ENCODE data around the gene TMEM126B.
"Not testable (repeated sequence)": the region's sequence is repeated elsewhere in the genome, so short reads cannot be mapped to it uniquely, and the experiment has no call there.

The TMEM126B gene

DNA sequence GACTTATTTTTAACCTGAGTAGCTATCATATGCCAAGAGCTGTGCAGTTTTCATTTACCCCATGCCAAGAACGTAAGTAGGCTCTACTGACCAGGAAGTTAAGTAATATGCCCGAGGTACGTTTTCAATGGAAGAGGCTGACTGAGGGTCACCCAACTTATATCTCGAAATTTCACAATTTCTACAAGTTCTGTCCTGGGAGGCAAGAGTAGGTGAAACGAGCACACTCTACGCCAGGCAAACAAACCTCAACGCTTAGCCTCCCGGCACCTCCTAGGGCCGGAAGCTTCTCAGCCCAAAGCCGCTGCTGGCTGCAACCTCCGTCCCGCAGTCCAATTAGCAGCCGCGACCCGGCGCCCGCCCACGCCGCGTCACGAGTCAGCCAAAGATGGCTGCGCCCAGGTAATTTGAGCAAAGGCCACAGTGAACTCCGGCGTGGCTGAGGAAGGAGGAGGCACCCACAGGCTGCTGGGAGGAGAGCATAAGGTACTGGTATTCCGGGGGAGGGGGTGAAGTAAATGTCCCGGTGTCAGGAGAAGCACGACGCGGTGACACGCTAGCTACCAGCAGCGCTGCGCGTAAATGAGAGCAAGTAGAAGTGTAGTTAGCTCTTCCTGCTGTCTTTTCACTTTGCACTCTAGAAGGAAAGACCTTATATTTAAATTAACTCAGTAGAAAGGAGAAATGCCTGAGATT lies 19.4 kb downstream of the TMEM126B start, which contains the start of gene TMEM126A:
Gene TMEM126A (plus strand): TSS at position 364 of the 696 bp plus-strand sequence. CDS start 2,289 bp downstream, outside the sequence.
- DNase-seq = peak; percentile 81

GRCh38 chr11:85651118-85651517 lies 22.7 kb downstream of the TMEM126B start:
- no peak for DNase-seq

DNA sequence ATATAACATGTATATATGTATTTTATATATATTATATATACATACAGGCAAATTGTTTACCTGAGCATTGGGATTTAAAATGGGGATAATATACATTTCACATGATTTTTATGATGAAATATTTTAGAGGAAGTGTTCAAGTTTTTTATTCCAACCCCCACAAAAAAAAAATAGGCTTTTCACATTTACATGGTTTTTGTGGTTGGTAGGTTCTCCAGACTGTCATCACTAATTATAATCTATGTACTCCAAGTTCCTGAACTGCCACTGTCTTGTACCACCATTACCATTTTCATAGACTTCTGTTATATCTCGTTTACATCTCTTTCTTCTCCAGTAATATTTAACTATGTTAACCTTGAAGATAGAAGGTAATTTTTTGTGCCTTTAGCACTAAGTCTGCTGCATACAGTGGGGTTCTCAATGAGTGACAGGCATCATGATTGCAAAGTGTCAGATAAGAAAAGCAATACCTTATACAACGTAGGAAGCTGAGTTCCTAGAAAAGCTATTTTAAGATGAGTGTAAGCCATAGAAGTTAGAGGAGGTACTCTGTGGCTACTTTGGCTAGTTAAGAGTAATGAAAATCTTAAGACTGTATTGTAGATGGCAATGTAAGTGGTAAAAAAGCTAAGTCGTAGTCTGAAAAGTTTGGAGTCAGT lies 24.5 kb downstream of the TMEM126B start:
- DNase-seq = no peak

DNA sequence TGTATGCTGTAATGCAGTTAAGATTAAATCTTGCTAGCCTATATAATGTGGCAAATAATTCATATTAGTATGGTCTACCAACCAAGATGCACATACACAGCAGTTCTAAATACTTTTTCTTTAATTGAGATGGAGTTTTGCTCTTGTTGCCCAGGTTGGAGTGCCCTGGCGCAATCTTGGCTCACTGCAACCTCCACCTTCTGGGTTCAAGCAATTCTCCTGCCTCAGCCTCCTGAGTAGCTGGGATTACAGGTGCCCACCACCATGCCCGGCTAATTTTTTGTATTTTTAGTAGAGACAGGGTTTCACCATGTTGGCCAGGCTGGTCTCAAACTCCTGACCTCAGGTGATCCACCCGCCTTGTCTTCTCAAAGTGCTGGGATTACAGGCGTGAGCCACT lies 25.9 kb downstream of the TMEM126B start:
- not testable (repeated sequence) for DNase-seq

DNA sequence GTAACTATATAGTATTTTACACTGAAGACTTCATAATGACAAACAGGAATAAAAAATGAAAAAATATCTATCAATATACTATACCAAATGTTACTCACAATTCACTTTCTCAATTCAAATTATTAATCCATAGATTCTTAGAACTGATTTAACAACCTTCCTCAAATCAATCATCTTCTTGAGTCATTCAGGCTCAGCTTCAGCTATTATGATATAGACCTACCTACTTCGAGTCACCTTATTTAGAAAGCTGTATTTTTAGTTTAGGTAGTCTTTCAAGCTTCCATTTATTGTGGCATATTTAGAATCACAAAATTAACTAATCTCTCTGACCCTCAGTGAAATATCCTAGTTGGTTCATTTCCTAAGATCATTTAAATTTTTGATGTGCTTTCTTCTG lies 28.4 kb downstream of the TMEM126B start:
- DNase-seq = no peak

- DNase-seq = no peak
Measured at GRCh38 chr11:85658180-85658579, 29.8 kb downstream of the TMEM126B start.

DNA sequence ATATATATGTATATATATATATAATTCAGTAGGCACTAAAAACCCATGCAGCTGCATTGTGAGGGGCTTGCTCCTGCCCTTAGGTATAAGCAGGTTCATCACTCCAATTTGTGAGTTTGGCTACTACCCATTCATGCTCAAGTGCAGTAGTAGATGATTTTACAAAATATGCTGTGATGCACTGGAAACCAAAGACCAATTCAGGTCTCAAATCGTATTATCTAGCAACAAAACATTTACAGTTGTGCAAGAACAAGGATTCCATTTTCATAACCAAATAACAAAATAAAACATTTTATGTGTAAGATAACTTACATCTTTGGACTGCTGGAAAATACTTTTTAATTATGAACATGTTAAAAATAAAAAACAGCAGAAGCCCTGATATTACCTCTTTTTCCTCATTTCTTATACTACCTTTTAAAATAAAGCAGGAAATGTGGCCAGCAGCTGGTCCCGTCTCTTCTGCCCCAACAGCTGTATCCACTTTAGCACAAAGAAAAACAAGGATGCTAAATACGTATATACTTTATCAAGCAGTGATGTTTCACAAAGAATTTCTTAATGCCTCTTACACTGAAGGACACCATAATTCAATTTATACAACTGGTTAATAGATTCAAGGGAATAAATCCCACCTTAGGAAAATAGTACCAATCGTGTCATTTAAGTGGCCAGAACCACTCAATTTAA lies 33.7 kb downstream of the TMEM126B start:
- DNase-seq = no peak

DNA sequence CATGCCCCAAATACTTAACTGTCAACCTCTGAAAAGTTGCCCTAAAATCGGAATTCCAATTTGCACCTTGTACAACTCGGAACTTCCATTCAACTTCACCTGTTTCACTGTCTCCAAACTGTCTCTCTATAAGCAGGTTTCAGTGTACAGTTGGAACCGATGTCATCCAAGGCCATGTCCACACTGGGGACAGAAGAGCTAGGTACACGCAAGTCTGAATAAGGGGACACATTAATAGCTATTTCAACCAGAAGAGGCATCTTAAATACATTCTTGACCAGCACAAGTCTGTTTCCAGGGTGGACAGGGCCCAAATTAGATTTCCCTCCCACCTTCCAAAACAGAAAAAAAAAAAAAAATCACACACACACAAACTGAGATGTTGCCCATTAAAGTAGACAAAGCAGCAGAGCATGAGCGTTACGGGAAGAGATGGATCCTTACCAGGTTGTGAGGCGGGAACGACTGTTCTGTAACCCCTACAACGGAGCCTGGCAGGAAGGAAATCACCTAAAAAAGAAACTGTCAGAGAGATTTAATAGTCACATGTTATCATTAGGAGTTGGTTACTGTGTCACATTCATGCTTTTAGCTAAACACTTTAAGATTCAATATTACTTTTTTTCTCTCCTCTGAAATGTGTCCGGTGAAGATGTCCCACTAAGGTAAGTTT lies 34.8 kb downstream of the TMEM126B start:
- DNase-seq = no peak

GRCh38 chr11:85663753-85664614 lies 35.6 kb downstream of the TMEM126B start:
- DNase-seq = peak; percentile 49

DNA sequence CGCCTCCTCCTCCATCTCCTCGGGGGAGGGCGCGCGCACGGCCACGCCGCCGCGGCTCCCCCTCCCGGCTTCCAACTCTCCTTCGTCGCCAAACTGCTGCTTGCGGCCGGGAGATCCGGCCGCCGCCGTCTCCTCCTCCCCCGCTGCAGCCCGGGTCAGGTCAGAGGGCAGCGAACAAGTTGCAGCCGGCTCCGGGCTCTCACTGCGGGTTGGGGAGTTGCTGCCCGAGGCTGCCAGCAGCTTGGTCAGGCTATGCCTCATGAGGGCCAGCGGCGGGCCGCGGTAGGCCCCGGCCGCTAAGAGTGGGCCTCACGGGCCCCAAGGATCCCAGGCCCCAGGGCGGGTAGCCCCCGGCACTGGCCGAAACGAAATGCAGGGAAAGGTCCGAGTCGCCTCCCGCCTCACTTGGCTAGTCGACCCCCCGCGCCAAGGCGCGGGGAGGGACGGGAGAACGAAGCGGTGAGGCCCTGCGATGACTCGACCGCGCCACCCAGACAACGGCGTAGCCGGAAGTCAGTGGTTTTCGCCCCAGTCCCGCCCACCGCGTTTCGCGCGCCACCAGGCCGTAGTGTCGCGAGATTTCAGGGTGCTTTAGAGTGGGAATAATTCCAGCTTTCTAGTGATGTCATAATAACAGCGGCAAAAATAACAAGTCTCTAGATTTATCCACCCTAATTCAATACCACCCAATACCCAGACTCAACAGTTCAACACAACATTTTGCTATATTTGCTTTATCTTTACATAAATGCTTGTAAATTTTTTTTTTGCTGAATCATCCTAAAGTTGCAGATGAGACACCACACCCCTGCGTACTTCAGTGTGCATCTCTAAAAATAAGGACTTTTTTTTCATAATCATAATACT lies 36.5 kb downstream of the TMEM126B start, which contains the start of gene CREBZF:
Gene CREBZF (minus strand): TSS at position 515 of the 867 bp plus-strand sequence. CDS start 254 bp downstream, at position 261.
- DNase-seq = peak; percentile 96

DNA sequence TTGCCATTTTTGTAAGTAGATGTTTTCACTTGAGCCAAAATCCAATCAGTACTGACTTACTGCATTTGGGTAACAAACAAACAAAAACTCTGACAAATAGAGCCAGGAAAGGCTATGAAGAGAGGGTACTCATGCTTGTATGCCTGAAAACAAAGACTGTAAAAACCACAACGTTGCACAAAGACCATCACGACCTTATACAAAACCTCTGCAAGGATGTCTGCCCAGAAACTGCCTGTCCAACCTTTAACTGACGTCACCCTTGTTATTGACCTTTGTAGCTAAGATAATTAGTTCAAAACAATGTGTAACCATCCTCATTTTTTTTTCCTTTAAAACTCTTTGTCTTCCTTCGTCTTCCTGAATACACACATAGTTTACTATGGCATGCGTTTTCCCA lies 37.3 kb downstream of the TMEM126B start:
- DNase-seq = no peak

GRCh38 chr11:85666687-85667086 lies 38.3 kb downstream of the TMEM126B start:
- DNase-seq = no peak

GRCh38 chr11:85668157-85668556 lies 39.8 kb downstream of the TMEM126B start:
- DNase-seq = no peak

DNA sequence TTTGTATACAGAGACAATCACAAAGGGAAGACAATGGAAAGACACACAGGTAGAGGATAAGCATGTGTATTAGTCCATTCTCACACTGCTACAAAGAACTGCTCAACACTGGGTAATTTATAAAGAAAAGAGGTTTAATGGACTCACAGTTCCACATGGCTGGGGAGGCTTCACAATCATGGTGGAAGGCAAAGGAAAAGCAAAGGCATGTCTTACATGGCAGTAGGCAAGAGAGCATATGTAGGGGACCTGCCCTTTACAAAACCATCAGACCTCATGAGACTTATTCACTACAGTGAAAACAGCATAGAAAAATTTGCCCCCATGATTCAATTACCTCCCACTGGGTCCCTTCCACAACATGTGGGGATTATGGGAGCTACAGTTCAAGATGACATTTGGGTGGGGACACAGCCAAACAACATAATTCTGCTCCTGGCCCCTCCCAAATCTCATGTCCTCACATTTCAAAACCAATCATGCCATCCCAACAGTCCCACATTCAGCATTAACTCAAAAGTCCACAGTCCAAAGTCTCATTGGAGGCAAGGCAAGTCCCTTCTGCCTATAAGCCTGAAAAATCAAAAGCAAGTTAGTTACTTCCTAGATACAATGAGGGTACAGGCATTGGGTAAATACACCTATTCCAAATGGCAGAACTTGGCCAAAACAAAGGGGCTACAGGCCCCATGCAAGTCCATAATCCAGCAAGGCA lies 42.7 kb downstream of the TMEM126B start:
- DNase-seq = not testable (repeated sequence)

DNA sequence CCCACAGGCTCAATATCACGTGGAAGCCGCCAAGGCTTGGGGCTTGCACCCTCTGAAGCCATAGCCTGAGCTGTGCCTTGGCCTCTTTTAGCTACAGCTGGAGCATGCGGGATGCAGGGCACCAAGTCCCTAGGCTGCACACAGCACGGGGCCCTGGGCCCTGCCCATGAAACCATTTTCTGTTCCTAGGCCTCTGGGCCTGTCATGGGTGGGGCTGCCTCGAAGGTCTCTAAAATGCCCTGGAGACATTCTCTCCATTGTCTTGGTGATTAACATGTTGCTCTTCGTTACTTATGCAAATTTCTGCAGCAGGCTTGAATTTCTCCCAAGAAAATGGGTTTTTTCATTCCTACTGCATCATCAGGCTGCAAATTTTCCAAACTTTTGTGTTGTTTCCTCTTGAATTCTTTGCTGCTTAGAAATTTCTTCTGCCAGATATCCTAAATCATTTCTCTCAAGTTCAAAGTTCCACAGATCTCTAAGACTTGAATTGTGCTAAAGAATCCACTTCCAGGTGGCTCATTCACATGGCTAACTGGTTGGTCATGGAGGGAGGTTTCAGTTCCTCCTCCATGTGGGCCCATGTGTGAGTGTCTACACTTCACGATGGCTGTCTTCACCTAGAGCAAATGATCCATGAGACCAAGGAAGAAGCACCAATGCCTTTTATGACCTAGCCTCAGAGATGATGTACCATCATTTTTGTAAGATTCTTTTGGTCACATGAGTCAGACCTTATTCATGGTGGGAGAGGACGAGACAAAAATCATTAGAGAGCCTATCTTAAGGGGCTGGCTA lies 43.9 kb downstream of the TMEM126B start:
- peak; percentile 52 for DNase-seq

- no peak for DNase-seq
Measured at GRCh38 chr11:85673393-85673792, 45.0 kb downstream of the TMEM126B start.

DNA sequence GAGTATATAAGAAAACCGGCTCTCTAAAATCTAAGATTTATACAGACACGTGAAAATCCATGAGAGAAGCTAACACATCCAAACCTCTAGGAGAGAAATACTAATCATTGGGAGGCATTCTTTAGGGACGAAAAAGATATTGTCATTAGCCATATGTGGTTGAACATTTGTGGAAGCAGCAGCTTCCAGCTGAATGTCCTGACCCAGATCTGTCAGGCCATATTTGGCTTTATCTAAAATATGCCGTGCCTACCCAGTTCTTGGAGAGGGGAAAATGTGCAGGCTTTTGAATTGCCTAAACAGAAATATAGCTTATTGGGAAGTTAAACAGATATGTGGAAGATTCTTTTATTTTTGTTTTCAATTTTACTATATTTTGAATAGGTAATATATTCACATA lies 51.2 kb downstream of the TMEM126B start:
- no peak for DNase-seq

- no peak for DNase-seq
Measured at GRCh38 chr11:85680897-85681296, 52.5 kb downstream of the TMEM126B start.
